NCI-H526 (cell line): Measurements from ENCODE around the gene FBXO7.
"Not testable (repeated sequence)": the region's sequence is repeated elsewhere in the genome, so short reads cannot be mapped to it uniquely, and the experiment has no call there.

Experiments
- DNase-seq, 2 experiments: peaks; one replicate each; lab custom pipeline; 2025; lab: John Stamatoyannopoulos, UW

The FBXO7 gene

DNA sequence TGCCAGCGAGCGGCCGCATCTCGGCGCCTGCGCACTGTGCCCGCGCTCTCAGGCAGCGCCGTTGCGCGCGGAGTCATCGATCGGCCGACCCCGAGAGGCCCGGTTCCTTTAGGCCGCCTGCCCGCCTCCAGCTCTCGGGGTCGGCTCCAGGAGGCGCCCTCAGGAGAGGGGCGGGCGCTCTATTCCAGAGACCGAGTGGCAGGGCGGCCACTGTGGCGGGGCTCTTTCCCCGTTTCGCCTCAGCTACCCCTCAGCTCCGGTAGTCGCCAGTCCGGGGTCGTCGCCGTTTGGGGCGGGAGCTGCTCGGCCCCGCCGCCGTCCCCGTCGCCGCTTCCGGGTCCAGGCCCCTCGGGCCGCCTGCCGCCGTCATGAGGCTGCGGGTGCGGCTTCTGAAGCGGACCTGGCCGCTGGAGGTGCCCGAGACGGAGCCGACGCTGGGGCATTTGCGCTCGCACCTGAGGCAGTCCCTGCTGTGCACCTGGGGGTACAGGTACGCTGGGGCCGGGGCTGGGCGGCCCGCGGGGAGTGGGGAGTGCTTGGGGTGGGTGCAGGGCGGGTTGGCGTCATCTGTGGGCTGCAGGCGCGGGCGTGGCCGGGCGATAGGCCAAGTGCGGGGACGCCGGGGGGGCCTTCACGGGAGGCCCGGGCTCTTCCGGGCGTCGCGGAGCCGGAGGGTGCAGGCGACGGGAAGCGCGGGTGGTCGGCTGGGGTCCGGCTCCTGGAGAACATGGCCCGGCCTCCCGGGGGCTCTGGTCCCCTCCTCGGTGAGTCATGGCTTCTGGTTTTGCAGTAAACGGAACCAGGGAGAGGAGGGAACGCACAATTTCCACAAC is at the start of gene FBXO7:
TSS of gene FBXO7 (plus strand) at position 177 of the 833 bp plus-strand sequence. CDS start at position 369, 192 bp downstream.
- peak; percentile 68 to 89 for DNase-seq

DNA sequence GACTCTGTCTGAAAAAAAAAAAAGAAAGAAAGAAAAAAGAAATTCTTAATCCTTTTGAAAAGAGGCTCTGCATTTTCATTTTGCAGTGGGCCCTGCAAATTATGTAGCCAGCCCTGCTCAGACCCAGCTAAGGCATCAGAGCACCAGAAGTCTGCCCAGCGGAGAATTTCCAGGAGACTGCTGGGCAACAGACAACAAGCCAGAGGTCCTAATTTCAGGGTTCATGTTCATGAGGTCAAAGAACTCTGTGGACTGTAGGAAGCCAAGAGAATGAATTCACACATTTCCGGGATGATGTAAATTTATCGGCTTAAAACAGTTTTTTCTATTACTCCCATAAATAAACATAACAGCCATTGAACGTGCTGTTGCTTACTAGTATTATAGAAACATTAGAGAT is 47.7 kb upstream of the FBXO7 start:
- DNase-seq: no peak

DNA sequence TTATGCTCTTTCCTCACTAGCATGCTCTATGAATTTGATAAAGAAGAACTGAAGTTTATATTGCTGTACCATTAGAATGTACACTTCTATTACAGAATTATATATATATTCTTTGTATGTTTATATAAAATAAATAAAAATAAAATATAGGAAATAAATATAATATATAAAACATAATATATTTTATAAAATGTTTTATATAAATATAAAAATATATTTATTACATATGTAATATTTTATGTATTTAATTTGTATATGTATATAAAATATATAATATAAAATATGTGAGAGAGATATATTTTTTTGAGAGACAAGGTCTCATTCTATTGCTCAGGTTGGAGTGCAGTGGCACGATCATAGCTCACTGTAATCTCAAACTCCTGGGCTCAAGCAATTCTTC is 44.3 kb upstream of the FBXO7 start:
- DNase-seq: no peak

DNA sequence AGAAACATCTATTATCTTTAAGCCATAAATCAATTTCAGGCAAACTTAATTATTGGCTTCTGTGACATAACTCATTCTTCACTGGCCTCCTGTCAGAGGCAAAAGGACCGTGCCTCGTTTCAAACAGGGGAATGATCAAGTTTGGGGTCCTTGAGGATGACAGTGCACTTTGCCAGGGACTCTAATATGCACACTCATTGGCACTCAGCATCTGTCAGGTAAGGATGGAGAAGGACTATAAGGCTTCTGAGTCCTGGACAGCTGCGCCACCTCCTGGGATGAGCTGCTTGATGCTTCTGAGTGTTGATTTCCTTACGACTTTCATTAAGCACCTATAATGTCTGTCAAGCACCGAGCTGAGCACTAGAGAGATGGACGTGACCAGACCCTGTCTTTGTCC is 30.5 kb upstream of the FBXO7 start:
- DNase-seq: peak in 1 of 2 experiments; percentile 59

DNA sequence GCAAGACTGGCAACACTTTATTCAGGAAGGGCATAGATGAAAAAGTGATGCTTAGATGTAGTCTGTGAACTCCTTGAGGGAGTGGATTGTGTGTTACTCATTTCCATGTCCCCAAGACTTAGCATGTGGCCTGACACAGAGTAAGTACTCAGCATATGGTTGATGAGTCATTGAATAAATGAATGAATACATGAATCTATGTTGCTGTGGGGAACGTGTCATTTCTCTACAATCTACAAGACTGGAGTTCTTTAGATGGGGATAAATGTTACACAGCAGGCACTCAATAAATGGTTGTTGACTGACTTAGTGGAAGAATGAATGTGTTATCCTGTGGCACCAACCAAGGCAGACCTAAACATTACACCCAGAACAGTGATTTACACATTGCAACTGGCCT is 28.3 kb upstream of the FBXO7 start:
- no peak for DNase-seq

DNA sequence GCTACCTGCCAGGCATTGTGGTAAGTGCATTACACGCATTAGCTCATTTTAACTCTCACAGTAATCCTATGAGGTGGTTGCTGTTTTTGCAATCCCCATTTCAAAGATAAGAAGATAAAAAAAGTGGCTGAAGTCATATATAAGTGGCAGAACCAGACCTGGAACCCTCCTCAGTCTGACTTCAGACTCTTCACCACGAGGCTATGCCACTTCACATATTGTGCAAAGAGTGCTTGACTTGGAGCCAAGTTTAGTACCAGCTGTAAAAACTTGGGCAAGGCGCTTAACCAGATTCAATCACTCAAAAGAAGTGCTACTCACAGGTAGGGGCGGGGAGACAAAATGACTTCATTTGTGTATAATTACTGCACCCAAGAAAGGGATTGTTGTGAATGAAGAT is 25.6 kb upstream of the FBXO7 start:
- DNase-seq: no peak

DNA sequence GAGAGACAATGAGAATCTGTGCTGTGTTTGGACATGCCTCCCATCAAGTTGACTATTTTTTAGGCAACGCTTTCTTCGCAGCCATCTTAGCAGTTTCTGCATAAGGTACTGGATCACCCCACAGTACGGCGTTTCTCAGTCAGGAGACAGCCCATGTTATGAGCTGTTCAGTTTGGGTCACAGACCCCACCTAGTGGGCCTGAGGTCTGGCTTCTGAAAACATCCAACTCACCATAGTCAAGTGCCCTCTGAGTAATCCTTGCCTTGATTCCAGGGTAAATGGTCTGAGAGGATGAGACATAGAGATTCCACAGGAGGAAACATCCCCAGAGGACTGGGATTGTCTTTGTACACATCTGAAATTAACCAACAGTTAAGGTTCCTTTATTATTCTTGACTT is 17.6 kb upstream of the FBXO7 start:
- DNase-seq: no peak

DNA sequence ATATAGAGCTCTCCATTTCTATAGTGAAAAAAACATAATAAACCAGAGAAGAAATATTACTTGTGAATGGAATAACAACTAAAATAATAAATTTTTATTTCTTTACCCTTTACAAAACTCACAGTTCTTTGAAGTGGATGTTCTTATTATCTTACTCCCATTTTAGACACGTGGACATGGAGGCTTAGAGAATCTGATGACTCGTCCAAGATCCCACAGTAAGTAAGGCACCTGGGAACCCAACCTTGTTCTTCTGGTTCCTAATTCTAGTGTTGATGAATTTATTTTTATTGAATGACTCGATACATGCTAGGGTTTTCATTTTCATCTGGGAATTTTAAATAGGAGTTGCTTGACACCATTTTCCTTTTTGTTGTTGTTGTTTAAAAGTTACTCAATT is 12.2 kb upstream of the FBXO7 start:
- no peak for DNase-seq

DNA sequence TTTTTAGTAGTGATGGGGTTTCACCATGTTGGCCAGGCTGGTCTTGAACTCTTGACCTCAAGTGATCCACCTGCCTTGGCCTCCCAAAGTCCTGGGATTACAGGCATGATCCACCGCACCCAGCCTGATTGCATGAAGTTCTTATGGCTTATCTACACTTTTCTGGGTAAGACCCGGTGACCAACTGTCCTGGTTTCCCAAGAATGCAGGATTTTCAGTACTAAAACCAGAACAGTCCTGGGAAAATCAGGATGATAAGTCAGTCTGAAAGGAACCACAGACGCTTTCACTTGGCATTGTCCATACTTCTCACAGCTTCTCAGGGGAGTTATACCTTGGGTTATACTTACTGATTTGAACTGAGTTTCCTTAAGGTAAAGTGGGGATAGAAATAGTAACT is 8.9 kb upstream of the FBXO7 start:
- no peak for DNase-seq

DNA sequence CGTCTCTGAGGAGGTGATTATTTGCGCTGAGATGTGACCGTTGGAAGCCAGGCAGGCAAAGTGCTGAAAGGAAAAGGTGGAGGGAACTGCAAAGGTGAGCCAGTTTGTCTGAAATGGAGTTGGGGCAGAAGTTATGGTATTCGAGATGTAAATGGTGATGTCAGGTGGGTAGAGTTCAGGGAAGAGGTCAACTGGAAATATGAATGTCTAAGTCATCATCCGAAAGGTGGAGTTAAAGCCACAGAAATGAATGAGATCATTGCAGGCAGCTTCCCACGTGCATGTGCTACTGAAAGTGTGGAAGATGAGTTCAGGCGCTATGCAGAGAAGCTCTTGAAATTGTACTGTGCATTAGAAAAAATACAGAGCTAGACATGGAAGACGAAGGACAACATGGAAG is 8.1 kb upstream of the FBXO7 start:
- no peak for DNase-seq

DNA sequence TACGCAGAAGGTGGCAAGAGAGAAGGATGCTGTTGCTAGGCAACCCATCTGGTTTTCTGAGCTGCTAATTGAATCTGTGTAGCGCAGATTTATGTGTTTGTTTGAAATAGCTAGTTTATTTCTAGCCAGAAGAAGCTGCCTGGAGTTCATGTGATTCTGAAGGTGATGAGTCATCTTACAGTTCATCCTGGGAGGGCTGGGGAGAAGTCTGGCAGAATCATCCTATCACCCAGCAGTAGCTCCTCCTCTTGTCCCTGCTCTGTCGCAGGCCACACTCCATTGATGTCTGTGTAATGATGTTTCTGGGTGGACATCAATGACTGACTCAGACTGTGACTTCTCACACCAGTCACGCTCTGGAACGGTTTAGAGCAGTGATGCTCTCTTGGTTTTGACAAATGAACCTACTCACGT is 4.8 kb upstream of the FBXO7 start:
- no peak for DNase-seq

DNA sequence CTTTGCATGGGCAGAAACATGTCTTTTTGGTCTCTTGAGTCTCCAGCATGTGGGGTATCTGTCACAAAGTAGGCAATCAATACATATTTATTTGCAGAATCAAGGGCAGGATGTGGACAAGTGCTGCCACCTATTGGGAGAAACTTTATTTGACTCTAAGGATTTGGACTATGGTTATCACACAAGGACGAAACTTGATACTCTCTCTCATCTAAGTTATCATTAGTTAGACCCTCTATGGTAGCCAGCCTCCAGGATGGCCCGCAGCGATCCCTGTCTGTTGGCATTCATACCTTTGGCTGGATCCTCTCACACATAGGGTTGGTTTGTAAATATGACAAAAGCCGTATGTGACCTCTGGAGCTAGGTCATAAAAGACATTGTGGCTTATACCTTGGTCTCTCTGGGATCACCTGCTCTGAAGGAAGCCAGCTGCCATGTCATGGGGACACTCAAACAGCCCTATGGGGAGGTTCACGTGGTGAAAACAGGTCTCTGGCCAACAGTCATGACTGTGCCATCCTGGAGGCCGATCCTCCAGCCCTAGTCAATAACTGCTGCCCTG is 1.1 kb upstream of the FBXO7 start:
- DNase-seq: peak; percentile 39 to 77

DNA sequence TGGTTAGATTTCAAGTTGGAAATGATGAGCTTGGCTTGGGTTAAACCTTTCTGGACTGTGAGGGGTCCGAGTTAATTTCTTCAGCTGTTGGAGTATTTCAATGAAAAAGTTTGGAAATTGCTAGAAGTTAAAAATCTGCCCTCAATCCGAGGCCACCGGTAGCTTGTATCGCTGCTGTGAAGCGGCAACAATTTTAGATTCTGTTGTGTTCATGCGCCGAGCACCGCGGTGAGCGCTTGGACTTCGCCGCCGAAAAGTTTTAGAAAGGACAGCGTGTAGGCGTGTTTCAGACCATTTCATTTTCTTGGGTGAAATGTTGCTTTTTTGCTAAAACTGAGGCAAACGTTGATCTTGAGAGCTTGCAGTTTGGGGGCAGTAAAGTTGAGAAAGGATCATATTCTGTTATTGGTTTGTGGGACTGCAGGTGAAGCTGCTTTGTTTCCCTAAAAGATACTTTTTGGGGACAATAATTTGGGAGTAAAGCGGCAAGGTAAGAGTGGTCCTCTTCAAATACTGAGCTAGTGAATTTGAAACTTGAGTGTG is 928 bp downstream of the FBXO7 start:
- peak in 1 of 2 experiments; percentile 52 for DNase-seq

DNA sequence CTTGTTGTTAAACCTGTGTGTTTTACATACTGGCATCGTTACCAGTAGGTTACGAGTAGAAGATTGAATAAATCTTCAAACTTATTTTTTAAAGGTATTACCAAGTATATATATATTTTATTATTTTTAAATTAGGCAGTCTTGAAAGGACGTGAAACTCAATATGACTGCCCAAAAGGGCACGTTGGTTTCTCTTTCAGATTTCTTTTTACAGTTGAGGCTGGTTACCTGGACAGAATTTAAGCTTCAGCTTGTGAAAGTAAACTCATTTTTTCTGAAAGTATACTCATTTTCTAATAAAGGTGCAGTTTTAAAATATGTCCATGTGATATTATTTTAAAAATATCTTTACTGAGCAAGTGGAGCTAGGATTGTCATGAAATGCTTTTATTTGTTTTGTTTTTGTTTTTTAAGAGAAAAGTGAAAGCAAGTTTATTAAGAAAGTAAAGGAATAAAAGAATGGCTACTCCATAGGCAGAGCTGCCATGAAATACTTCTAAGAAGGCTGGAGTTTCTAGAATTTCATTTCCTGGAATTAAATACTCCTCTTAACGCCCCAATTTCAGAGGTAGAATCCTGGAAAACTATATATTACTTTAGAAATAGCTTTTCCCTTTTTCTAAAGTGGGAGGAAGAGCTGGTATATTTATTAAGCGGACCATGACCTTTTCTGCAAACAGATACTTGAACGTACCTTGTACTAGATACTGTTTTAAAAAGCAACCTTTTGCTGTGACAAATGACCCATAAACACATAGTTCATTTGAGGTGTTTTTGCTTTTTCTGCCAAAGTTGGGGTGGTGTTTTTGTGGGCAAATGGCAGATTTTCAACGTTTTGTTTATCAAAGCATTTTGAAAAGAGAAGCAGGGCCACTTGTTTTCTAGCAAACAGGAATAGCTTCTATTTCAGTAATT is 1.9 kb downstream of the FBXO7 start:
- no peak for DNase-seq

DNA sequence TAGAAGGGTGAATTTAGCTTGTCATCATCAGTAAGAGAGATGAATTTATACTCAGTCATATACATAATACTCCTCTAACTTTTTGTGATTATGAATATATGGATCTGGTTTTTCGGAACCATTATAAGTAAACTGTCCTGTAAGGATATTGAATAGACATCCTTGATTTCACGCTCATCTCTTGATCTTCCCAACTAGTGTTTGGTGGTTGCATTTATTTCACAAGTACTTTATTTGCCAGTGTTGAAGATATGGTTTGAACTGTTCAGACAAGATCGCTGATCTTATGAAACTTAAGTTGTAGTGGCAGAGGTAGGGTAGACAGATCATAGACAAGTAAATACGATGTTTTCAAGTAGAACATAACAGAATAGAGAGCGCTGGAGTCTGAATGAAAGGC is 3.0 kb downstream of the FBXO7 start:
- DNase-seq: no peak

DNA sequence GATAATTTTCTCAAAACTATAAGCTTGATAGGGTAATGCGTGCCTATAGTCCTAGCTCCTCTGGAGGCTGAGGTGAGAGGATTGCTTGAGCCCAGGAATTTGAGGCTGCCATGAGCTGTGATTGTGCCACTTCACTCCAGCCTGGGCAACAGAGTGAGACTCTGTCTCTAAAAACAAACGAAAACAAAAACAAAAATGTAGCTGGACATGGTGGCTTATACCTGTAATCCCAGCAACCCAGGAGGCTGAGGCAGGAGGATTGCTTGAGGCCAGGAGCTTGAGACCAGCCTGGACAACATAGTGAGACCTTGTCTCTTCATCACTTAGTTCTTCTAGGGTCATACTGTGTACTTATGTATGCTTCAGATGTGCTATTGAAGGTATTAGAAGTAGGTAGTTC is 3.9 kb downstream of the FBXO7 start:
- DNase-seq: not testable (repeated sequence)

DNA sequence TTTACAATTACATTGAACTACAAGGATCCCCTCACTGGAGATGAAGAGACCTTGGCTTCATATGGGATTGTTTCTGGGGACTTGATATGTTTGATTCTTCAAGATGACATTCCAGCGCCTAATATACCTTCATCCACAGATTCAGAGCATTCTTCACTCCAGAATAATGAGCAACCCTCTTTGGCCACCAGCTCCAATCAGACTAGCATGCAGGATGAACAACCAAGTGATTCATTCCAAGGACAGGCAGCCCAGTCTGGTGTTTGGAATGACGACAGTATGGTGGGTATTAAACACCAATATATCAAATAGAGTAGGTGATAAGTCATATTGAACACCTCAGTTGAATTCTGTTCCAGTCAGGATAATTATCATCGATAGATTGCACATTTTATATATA is 4.4 kb downstream of the FBXO7 start:
- no peak for DNase-seq

DNA sequence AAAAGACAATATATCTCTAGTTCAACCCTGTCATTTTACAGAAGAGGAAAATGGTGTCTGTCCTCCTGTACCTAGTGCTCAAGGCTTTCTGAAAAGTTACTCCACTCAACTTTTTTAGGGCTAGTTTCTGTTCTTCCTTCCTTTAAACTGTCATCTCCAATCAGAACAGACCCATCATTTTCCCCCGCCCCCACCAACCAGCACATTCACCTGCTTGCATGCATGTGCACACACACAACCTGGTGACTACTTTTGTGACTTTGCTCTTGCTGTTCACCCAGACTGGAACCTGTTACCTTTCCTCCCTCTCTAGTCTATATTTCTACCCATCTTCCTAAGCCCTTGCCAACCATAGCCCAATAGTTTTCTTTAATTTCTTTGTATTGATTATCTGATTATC is 5.6 kb downstream of the FBXO7 start:
- DNase-seq: no peak

DNA sequence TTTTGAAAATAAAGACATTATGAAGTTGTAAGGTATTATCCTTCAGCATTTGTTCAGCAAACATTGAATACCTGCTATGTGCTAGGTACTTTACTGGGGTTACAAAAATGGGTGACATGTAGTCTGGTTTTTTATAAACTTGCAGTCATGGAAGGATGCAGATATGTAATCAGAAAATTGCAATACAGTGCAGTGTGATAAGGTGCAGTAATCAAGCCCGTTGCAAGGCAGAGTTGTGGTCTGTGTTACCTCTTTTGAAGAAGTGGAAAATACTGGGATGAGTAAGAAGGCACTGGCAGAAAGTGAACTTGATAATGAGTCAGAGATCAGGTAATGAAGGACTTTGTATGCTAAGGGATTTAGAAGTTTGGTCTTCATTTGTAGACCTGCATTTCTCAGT is 8.1 kb downstream of the FBXO7 start:
- DNase-seq: no peak

DNA sequence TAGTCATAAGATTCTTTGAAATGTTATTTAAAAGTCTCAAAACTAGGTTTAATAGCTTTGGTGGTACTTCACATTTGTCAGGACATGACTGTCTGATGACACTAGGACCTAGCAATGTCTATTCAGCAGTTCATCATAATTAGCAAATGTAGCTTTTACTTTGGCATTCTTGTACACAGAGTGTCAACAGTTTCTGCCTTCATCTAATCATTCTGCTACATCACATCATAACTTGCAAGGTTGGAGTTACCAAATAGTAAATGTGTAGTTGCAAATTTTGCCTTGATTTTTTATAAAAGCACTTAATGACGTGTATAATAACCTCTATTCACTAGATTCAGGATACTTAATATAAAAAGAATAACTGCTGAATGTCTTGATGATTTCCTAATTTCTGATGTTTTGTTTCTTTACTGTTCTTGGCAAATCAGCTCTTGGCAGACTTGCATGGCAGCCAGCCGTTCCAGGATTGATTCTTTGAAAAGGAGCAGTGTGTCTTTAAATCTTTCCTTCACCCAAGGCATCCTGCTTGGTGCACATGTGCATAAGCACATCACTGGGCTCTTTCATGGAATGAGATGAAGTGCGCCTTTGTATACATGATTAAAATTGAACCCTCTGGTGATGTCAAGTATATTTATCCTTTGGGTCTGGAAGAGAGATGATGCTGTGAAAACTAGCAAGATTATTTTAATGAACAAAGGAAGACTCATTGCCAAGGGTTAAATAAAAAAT is 12.2 kb downstream of the FBXO7 start:
- no peak for DNase-seq

DNA sequence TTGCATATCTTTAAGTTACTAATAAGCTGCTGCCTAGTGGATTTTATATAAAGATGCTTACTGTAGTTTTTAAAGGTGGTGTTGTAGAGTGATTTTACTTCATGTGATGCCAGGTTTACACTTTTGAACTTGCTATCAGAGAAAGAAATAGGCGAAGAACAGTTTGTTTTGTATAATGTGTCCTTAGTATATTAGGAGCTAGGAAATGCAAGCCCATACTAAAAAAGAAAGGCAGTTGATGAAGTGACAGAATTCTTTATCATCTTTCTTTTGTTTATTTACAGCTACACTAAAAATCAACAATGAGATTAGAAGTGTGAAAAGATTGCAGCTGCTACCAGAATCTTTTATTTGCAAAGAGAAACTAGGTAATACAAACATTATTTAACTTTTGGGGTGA is 12.8 kb downstream of the FBXO7 start:
- no peak for DNase-seq

DNA sequence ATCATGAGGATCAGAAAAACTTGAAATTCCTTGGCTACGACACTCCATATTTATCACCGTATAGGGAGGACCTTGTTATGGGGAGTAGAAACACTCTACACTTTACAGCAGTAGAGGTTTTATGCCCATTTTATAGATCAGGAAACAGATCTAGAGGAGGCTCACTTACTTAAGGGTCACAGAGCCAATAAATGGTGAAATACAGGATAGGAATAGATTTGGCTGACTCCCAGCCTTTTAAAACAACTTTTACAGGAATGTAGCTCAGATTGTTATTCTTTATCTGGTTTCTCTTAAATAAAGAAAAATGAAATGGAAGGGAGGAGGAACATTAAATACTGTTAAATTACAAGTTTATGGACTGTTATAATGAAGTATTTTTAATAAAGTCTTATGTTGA is 14.8 kb downstream of the FBXO7 start:
- DNase-seq: no peak
